ENCODE results near the gene PDE6B.

PDE6B gene

GRCh38 chr4:676871-677235, 51.5 kb downstream of the PDE6B start:
- no peak for TF ChIP-seq CTCF (IDR thresholded peaks at IDR 0.05)

GRCh38 chr4:677431-678293, 52.3 kb downstream of the PDE6B start:
- no peak for TF ChIP-seq CTCF (IDR thresholded peaks at IDR 0.05)

- no peak for TF ChIP-seq CTCF (IDR thresholded peaks at IDR 0.05)
These were observed 53.1 kb downstream of the PDE6B start for GRCh38 chr4:678331-679103.

GRCh38 chr4:679104-679481, 53.7 kb downstream of the PDE6B start:
- no peak for TF ChIP-seq CTCF (IDR thresholded peaks at IDR 0.05)

GRCh38 chr4:679629-680028, 54.3 kb downstream of the PDE6B start:
- no peak for TF ChIP-seq CTCF (IDR thresholded peaks at IDR 0.05)

- no peak for TF ChIP-seq CTCF (IDR thresholded peaks at IDR 0.05)
These were observed 54.7 kb downstream of the PDE6B start for GRCh38 chr4:680091-680490.

GRCh38 chr4:680551-680927, 55.2 kb downstream of the PDE6B start:
- TF ChIP-seq CTCF (IDR thresholded peaks at IDR 0.05) = no peak

Measured in LNCAP (cell line).